ENCODE results near the gene NDUFS7. TPM values are rescaled to one million over a fixed set of nuclear protein-coding genes. Genes with fewer than 3 reads are reported as not detected.

Gene NDUFS7
- total and polyA plus RNA-seq, 10 of the 15 experiments (the other 5 are each of a cell fraction or from before 2014, with no cell fraction given): 5.1 to 282 (median 92.9) TPM

DNA sequence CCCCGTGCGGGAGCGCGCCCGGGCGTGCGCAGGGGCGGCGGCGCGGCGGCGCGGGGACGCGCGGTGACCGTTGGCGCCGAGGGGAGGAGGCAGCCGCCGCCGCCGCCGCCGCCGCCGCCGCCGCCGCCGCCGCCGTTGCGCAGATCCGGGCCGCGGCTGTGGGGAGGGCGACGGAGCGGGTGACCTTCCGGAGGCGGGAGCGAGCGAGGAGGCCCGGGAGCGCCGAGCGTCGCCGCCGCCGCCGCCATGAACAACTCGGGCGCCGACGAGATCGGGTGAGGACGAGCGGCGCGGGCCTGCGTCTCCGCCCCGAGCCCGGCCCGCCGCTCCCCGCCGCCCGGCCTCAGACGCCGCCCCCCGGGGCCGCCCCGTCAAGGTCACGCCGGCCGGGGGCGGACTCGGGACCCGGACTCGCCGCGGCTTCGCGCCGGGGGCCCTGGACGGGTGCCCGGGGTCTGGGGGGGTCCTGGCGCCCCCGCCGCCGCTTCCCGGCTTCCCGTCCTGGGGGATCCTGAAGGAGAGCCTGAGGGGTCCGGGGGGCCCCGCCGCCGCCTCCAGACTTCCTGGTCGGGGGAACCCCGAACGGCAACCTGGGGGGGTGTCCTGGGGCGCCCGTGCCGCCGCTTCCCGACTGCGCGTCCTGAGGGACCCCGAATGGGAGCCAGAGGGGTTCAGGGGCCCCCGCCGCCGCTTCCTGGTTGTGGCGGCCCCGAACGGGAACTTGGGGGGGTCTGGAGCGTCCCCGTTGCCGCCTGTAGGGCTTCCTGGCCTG, 24.0 kb downstream of the NDUFS7 start, which contains the start of gene DAZAP1 (continued):
- TF ChIP-seq, protein P1, sequence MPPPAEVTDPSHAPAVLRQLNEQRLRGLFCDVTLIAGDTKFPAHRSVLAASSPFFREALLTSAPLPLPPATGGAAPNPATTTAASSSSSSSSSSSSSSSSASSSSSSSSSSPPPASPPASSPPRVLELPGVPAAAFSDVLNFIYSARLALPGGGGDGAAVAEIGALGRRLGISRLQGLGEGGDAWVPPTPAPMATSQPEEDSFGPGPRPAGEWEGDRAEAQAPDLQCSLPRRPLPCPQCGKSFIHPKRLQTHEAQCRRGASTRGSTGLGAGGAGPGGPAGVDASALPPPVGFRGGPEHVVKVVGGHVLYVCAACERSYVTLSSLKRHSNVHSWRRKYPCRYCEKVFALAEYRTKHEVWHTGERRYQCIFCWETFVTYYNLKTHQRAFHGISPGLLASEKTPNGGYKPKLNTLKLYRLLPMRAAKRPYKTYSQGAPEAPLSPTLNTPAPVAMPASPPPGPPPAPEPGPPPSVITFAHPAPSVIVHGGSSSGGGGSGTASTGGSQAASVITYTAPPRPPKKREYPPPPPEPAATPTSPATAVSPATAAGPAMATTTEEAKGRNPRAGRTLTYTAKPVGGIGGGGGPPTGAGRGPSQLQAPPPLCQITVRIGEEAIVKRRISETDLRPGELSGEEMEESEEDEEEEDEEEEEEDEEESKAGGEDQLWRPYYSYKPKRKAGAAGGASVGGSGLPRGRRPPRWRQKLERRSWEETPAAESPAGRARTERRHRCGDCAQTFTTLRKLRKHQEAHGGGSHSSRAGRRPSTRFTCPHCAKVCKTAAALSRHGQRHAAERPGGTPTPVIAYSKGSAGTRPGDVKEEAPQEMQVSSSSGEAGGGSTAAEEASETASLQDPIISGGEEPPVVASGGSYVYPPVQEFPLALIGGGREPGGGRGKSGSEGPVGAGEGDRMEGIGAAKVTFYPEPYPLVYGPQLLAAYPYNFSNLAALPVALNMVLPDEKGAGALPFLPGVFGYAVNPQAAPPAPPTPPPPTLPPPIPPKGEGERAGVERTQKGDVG (CRISPR knock-in tag; IDR thresholded peaks at IDR 0.05): no peak
- TF ChIP-seq PAX5 (IDR thresholded peaks at IDR 0.05; ENCODE audit: borderline replicate concordance, low read depth, low read length): no peak
- TF ChIP-seq ZNF207 (IDR thresholded peaks at IDR 0.05; ENCODE audit: borderline replicate concordance): no peak
- TF ChIP-seq EZH2 (IDR thresholded peaks at IDR 0.05; ENCODE audit: borderline replicate concordance, control insufficient read depth, low read depth, low read length): no peak
- TF ChIP-seq FOXK2 (IDR thresholded peaks at IDR 0.05): no peak
- TF ChIP-seq SIX5 (IDR thresholded peaks at IDR 0.05; ENCODE audit: low read depth, low read length, severe bottlenecking): no peak
- TF ChIP-seq, protein P2, sequence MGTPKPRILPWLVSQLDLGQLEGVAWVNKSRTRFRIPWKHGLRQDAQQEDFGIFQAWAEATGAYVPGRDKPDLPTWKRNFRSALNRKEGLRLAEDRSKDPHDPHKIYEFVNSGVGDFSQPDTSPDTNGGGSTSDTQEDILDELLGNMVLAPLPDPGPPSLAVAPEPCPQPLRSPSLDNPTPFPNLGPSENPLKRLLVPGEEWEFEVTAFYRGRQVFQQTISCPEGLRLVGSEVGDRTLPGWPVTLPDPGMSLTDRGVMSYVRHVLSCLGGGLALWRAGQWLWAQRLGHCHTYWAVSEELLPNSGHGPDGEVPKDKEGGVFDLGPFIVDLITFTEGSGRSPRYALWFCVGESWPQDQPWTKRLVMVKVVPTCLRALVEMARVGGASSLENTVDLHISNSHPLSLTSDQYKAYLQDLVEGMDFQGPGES (IDR thresholded peaks at IDR 0.05): no peak
- TF ChIP-seq TCF7 (IDR thresholded peaks at IDR 0.05; ENCODE audit: borderline replicate concordance): no peak
- TF ChIP-seq ATF7 (IDR thresholded peaks at IDR 0.05; ENCODE audit: low read depth): no peak
- no peak for TF ChIP-seq SREBF2 (IDR thresholded peaks at IDR 0.05; ENCODE audit: low read length)
- TF ChIP-seq MTA3 (IDR thresholded peaks at IDR 0.05; ENCODE audit: borderline replicate concordance, low read length): no peak
- TF ChIP-seq NR2F1 (conservative IDR thresholded peaks at IDR 0.05): peak; percentile 28; the same call in 1 of the 2 replicates
- TF ChIP-seq STAT3 (IDR thresholded peaks at IDR 0.05; ENCODE audit: low read depth, low read length): no peak
- no peak for TF ChIP-seq SMAD5 (IDR thresholded peaks at IDR 0.05; ENCODE audit: low read depth)
- no peak for TF ChIP-seq ZBED1 (IDR thresholded peaks at IDR 0.05; ENCODE audit: borderline replicate concordance)
- TF ChIP-seq, protein P3, sequence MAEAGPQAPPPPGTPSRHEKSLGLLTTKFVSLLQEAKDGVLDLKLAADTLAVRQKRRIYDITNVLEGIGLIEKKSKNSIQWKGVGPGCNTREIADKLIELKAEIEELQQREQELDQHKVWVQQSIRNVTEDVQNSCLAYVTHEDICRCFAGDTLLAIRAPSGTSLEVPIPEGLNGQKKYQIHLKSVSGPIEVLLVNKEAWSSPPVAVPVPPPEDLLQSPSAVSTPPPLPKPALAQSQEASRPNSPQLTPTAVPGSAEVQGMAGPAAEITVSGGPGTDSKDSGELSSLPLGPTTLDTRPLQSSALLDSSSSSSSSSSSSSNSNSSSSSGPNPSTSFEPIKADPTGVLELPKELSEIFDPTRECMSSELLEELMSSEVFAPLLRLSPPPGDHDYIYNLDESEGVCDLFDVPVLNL (IDR thresholded peaks at IDR 0.05; ENCODE audit: low read depth, low read length): no peak
- no peak for TF ChIP-seq ZNF622 (IDR thresholded peaks at IDR 0.05)
- TF ChIP-seq, protein P4, sequence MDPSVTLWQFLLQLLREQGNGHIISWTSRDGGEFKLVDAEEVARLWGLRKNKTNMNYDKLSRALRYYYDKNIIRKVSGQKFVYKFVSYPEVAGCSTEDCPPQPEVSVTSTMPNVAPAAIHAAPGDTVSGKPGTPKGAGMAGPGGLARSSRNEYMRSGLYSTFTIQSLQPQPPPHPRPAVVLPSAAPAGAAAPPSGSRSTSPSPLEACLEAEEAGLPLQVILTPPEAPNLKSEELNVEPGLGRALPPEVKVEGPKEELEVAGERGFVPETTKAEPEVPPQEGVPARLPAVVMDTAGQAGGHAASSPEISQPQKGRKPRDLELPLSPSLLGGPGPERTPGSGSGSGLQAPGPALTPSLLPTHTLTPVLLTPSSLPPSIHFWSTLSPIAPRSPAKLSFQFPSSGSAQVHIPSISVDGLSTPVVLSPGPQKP (IDR thresholded peaks at IDR 0.05; ENCODE audit: low read depth, low read length): no peak
- no peak for TF ChIP-seq SUZ12 (IDR thresholded peaks at IDR 0.05; ENCODE audit: unreplicated experiment)
- TF ChIP-seq YBX1 (IDR thresholded peaks at IDR 0.05): no peak

Data from GM12878 (cell line).